ENCODE measurements around the gene B3GALT6. TPM values are rescaled to one million over a fixed set of nuclear protein-coding genes. Genes with fewer than 3 reads are reported as not detected.

B3GALT6 gene
- polyA plus RNA-seq, 1 experiment = 20.9 TPM

- TF ChIP-seq CTCF (IDR thresholded peaks at IDR 0.05; ENCODE audit: insufficient read depth, low read depth, low read length) = no peak
- ChIA-PET POLR2A (interaction anchor here (0.6 kb wide), 1 partner anchor 8 kb away, joined by 9 read pairs; no protein-coding TSS in a partner anchor), CTCF (interaction anchor here (0.9 to 1.4 kb wide), 3 partner anchors 8 to 151 kb away, joined by 3 to 4 read pairs (median 4); no protein-coding TSS in a partner anchor)
- Histone ChIP-seq H3K27me3 (ENCODE audit: control insufficient read depth, insufficient read depth, low read length) (no peaks in the 10 kb centered on the region), H3K4me3 (ENCODE audit: low read depth, low read length) (peak overlapping the region; percentile 61), H3K36me3 (ENCODE audit: control insufficient read depth, insufficient read depth, low read length) (no peaks in the 10 kb centered on the region; the same call in none of the 2 replicates)
- DNase-seq (ENCODE audit: low read depth) = no peak
Measured at GRCh38 chr1:1273209-1273511, 41.1 kb downstream of the B3GALT6 start.

DNA sequence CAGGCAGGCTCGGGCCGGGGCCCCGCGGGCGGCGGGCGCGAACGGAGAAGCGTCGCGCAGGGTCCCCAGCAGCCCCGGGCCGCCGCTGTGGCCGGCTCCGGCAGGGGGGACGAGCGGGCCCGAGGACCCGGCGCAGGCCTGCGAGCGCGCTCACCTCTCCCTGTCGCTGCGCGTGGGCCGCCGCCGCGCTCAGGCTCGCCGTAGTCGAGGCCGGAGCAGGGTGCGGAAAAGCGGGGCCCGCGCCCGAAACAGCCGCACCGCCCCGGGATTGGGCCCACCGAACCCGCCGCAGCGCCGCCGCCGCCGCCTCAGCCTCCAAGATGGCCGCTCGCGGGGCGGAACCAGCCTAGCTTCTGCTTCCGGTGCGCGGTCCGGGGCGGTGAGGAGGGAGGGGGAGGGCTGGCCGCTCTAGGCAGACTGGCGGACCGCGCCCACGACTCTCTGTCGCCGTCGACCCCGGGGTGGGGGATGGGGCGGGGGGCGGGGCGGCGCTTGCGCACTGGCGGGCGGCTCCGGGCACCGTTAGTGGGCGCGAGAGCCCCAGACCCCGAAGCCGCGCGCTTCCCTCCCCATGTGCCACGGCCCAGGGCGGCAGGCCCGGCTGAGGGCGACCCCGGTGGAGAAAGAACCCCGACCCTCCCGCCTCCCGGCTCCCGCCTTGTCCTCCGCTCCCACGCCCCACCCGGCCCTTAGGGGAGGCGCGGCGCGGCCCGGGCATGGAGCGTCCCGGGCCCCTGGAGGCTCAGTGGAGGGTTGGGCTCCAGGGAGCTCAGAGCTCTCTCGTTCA is 41.7 kb downstream of the B3GALT6 start, which contains the start of gene UBE2J2:
Gene UBE2J2, minus strand, starts transcription at position 343 of the 787 bp plus-strand sequence. CDS start 5,862 bp downstream, outside the sequence.
- TF ChIP-seq CTCF (IDR thresholded peaks at IDR 0.05; ENCODE audit: insufficient read depth, low read depth, low read length) = no peak
- no peaks in the 10 kb centered on the region for H3K27me3 ChIP-seq (ENCODE audit: control insufficient read depth, insufficient read depth, low read length)
- DNase-seq (ENCODE audit: low read depth) = no peak
- no peaks in the 10 kb centered on the region; the same call in none of the 2 replicates for H3K36me3 ChIP-seq (ENCODE audit: control insufficient read depth, insufficient read depth, low read length)
- peak within 1 kb of the TSS; percentile 61 for H3K4me3 ChIP-seq (ENCODE audit: low read depth, low read length)
- ChIA-PET POLR2A (interaction anchor here (0.6 kb wide), 2 partner anchors 9 to 41 kb away, joined by 4 to 9 read pairs; partner anchors contain the start of gene B3GALT6), CTCF (interaction anchor here (0.9 to 1.4 kb wide), 3 partner anchors 9 to 152 kb away, joined by 3 to 4 read pairs (median 4); no protein-coding TSS in a partner anchor)

DNA sequence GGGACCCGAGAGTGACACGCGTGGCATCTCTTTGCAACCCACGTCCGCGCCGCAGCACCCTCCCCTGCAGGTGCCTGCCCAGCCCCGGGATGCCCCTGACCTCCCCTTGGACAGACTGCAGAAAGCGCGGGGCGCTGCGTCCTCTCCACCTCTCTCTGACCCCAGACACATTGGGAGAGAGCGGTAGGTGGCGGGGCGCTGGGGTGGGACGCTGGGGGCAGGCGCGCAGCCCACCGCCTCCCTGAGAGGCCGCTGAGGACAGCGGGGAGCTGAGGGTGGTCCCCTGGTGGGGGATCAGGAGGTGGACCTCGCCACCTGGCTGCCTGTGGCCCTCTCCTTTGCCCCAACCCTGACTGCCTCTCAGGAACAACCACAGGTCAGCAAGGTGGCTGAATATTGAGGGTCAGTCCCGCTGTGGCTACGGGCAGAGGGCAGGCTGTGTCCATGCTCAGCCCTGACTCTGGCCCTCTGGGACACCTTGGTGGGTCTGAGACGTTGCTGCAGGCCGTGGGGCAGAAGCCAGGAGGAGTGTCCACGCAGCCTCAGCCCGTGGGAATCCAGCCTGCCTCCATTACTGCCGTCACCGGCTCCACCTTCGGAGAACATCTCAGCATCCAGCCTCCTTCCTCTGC is 42.4 kb downstream of the B3GALT6 start:
- CTCF ChIA-PET = interaction anchor here (1.4 kb wide), 1 partner anchor 9 kb away, joined by 4 read pairs; no protein-coding TSS in a partner anchor

GRCh38 chr1:1274931-1275431 is 42.9 kb downstream of the B3GALT6 start:
- ChIA-PET CTCF (no interaction called here), POLR2A (no interaction called here)
- Histone ChIP-seq H3K36me3 (ENCODE audit: control insufficient read depth, insufficient read depth, low read length) (no peaks in the 10 kb centered on the region; the same call in 1 of the 2 replicates), H3K27me3 (ENCODE audit: control insufficient read depth, insufficient read depth, low read length) (no peaks in the 10 kb centered on the region), H3K4me3 (ENCODE audit: low read depth, low read length) (peak overlapping the region; percentile 61; the same call in 1 of the 2 replicates)
- no peak for TF ChIP-seq CTCF (IDR thresholded peaks at IDR 0.05; ENCODE audit: insufficient read depth, low read depth, low read length)
- DNase-seq (ENCODE audit: low read depth) = no peak

More for the DNA sequence above, 42.4 kb downstream of the B3GALT6 start:
- Histone ChIP-seq H3K27me3 (ENCODE audit: control insufficient read depth, insufficient read depth, low read length) (no peaks in the 10 kb centered on the region), H3K36me3 (ENCODE audit: control insufficient read depth, insufficient read depth, low read length) (no peaks in the 10 kb centered on the region; the same call in 1 of the 2 replicates), H3K4me3 (ENCODE audit: low read depth, low read length) (peak overlapping the region; percentile 61)
- POLR2A ChIA-PET = interaction anchor here (0.6 kb wide), 1 partner anchor 42 kb away, joined by 4 read pairs; the partner anchor contains the start of gene B3GALT6
- TF ChIP-seq CTCF (IDR thresholded peaks at IDR 0.05; ENCODE audit: insufficient read depth, low read depth, low read length) = no peak
- no peak for DNase-seq (ENCODE audit: low read depth)

DNA sequence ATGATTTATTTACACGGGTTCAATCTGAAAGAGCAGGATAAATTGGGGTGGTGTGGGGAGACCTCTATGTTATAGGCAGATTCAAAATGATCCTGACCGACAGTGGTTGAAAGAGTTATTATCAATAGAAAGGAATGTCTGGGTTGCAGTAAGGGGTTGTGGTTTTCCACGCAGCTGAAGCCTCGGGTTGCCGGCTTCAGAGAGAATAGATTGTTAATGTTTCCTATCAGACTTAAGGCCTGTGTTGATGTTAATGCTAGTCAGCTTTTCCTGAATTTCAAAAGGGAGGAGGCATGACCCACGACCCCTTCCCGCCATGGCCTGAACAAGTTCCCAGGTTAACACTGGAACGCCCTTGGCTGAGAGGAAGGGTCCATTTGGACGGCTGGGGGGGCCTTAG is 43.8 kb downstream of the B3GALT6 start:
- DNase-seq (ENCODE audit: low read depth) = no peak
- ChIA-PET POLR2A (no interaction called here), CTCF (interaction anchor here (1.0 kb wide), 1 partner anchor 14 kb away, joined by 3 read pairs; no protein-coding TSS in a partner anchor)
- Histone ChIP-seq H3K4me3 (ENCODE audit: low read depth, low read length) (no peak overlapping the region), H3K36me3 (ENCODE audit: control insufficient read depth, insufficient read depth, low read length) (no peaks in the 10 kb centered on the region; the same call in 1 of the 2 replicates), H3K27me3 (ENCODE audit: control insufficient read depth, insufficient read depth, low read length) (no peaks in the 10 kb centered on the region)
- no peak for TF ChIP-seq CTCF (IDR thresholded peaks at IDR 0.05; ENCODE audit: insufficient read depth, low read depth, low read length)
